ACHN (cell line): ENCODE results near the gene TYW5.

ENCODE experiments used
- DNase-seq: peaks from one replicate; pipeline ENCODE4 v3.0.0-alpha.2; 2015
- in situ Hi-C: cut with HindIII; loops from 2 replicates; pipeline ENCODE4 v1.10.0; 2017; ENCODE audit warnings: low sequenced_read_pairs, low pct_ligation_motif_present, low pct_unique_long_range_greater_than_20kb

TYW5 gene

DNA sequence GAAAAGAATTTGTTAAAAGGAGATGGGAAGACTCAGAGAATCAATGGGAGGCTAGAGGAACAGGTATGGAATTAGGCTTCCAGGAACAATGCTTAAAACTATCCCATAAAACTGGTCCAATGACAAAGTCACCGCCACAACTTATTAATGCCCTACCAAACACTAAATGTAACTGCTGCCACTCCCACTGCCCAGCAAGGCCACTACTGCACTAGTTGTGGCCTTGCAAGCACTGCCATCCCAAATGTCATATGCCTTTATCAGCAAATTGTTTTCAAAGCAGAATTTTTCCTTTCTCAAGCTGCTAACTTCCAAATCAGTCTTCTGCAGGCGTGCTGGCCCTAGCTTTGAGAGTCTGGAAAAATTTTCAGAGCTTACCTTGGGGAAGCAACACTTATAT, 58.7 kb downstream of the TYW5 start:
- in situ Hi-C loops, result no loop called here

DNA sequence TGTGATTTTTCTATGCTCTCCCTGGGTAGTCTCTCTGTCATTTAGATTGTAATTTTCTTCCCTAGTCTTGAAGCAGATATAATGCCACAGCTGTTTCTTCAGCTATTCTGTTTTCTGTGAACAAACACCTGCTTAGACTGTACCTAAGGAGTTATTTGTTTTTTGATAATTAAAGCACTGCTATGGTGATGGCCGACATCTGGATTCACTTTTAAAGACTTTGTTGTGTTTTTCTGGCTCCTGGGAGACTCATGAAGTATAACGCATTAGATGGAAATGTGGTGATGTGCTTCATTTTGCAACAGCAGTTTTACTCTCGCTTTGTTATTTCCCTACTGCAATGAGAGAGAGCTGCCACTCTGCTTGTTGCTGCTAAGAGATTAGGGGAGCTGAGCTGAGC, 59.9 kb downstream of the TYW5 start:
- in situ Hi-C loops, result no loop called here
- no peak for DNase-seq

More for the DNA sequence above, 58.7 kb downstream of the TYW5 start:
- no peak for DNase-seq

DNA sequence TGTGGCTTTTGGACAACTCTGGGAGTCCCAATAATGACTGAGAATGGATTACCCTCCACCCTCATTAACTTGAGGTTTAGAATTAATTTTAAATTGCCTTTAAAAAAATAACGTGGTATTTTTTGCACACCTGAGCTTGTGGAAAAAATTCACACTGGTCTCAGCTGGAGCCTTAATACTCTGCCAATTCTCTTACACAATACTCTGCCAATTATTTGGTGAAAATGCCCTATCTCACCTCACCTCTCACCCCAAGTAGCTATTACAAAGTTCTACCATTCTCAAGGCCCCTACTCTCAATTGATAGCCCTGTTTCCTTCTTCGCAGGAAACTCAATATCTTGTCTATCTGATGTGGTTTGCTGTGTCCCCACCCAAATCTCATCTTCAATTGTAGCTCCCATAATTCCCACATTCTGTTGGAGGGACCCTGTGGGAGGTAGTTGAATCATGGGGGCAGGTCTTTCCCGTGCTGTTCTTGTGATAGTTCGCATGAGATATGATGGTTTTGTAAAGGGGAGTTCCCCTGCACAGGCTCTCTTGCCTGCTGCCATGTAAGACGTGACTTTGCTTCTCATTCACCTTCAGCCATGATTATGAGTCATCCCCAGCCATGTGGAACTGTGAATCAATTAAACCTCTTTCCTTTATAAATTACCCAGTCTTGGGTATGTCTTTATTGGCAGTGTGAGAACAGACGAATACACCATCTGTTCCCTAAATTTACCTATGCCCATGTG, 71.6 kb downstream of the TYW5 start:
- no peak for DNase-seq
- in situ Hi-C loops, result no loop called here

DNA sequence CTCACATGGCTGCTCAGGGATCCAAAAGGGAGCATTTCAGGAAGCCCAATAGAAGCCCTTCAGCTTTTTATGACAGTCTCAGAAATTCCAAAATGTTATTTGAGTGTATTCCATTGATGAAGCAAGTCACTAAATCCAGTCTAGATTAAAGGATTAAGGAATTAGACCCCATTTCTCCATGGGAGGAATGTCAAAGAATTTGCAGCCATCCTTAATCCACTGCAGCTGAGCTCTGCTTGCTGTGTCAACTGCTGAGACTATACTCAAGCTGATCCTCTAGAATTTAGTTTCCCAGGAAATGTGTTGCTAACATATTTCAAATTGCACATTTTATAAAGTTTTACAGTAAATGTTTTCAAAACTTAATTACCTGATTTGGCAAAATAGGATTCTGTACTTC, 72.6 kb downstream of the TYW5 start:
- in situ Hi-C loops, result no loop called here

More for the DNA sequence above, 72.6 kb downstream of the TYW5 start:
- DNase-seq, result no peak
